ENCODE results near the gene ZNF302.
A peak's percentile ranks its signal among the peaks of the same experiment; 100 is the strongest.

ZNF302 gene

GRCh38 chr19:34733746-34734536, 56.5 kb downstream of the ZNF302 start, which contains the start of gene ZNF181:
Gene ZNF181, plus strand, starts transcription at chr19:34734243. Its CDS starts 795 bp downstream, at chr19:34735038.
- peak; percentile 77 for DNase-seq

DNA sequence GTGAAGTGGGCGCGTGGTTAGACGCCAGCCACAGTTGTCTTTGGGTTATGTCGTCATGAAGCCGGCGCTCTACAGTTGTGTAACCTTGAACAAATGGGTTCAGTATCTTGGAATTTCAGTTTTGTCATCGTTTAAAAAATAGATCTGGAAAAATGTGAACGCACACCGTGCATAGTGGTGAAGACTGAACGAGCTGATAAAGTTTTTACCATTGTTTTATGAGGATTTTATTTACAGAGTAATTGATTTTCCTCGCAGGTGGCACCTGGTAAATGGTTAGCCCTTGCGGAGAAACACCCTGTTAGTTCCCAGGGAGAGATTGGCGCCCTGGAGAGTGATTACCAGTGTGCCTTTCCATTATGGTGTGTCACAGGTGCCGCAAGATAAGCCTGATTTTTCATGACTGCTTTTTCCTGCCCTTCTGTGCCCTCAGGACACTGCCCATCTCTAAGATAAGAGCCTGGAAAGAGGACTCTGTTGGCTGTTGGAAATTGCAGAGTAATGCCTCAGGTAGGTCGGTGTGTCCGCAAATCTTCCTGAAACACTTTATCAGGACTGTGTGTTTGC, 57.1 kb downstream of the ZNF302 start:
- DNase-seq = no peak

Measured in activated CD8-positive, alpha-beta memory T cell treated with anti-CD3 and anti-CD28 coated beads, Interleukin-2, amount 50 U/mL, for 4 hours (primary cell).